Smooth muscle cell of bladder (primary cell): ENCODE measurements around the gene CCDC38. TPM values are rescaled to one million over a fixed set of nuclear protein-coding genes. Genes with fewer than 3 reads are reported as not detected.

Source experiments
- total RNA-seq: library from RNA; depleted of rRNA; stranded (reverse); fragments of >200 nt; gene quantifications from 2 replicates; pipeline ENCODE4 v1.2.3, GENCODE V29; 2014

CCDC38 gene
- total RNA-seq: not detected in 2 replicates

GRCh38 chr12:95942524-95943329 is at the start of gene CCDC38:
TSS of gene CCDC38 (minus strand) at chr12:95942614. CDS start at chr12:95936509, 6,105 bp downstream.

GRCh38 chr12:95943330-95943842 is 972 bp upstream of the CCDC38 start, which contains the start of gene AMDHD1:
TSS of gene AMDHD1 (plus strand) at chr12:95943331. CDS start at chr12:95943399, 68 bp downstream.

GRCh38 chr12:95858451-95859343 is 83.7 kb downstream of the CCDC38 start, which contains the start of gene SNRPF:
TSS of gene SNRPF (plus strand) at chr12:95858952. CDS start at chr12:95859074, 122 bp downstream.

Other genes with a start within 250 kb of the CCDC38 start
- 47.8 and 76.1 TPM in 2 replicates for gene NTN4, start 151.8 kb downstream of the CCDC38 start, total RNA-seq
- gene SNRPF, start 83.7 kb downstream of the CCDC38 start, total RNA-seq: 16.6 and 17.7 TPM in 2 replicates
- 0.14 and 0.37 TPM in 2 replicates for gene AMDHD1, start 717 bp upstream of the CCDC38 start, total RNA-seq
- gene HAL, start 53.7 kb upstream of the CCDC38 start, total RNA-seq: under 0.01 and 0.14 TPM in 2 replicates
- 79.5 and 90.7 TPM in 2 replicates for gene LTA4H, start 93.0 kb upstream of the CCDC38 start, total RNA-seq